CD4-positive, CD25-positive, alpha-beta regulatory T cell (primary cell): ENCODE results near the gene PTPRT. TPM values are rescaled to one million over a fixed set of nuclear protein-coding genes. Genes with fewer than 3 reads are reported as not detected.

Experiments
- ATAC-seq, 2 donors: fragments of 150-1000 bp; cut with Tn5 transposase; one replicate each; pipeline ENCODE4 v1.10.0; 2021; ENCODE audit warnings: low read depth in 2 of 2, moderate number of reproducible peaks in 2 of 2, moderate library complexity in 1 of 2
- DNase-seq, 3 donors: peaks; one replicate each; pipeline versions ENCODE4 v3.0.0 to v3.0.0-alpha.2; 2012 to 2022; ENCODE audit warnings: mixed read lengths in 1 of 3
- H3K27ac ChIP-seq: one replicate; pipeline ENCODE4 v1.7.0; 2013; ENCODE audit warnings: mild to moderate bottlenecking, low read length; ENCODE audit not compliant: insufficient read depth, poor library complexity, severe bottlenecking
- H3K27me3 ChIP-seq: one replicate; pipeline ENCODE4 v1.7.0; 2013; ENCODE audit warnings: low read length; ENCODE audit not compliant: control insufficient read depth, insufficient read depth
- H3K36me3 ChIP-seq: one replicate; pipeline ENCODE4 v1.7.0; 2013; ENCODE audit warnings: mild to moderate bottlenecking, low read length, moderate library complexity; ENCODE audit not compliant: control insufficient read depth, insufficient read depth
- H3K4me1 ChIP-seq: 2 replicates; pipeline ENCODE4 v1.7.0; 2013; ENCODE audit warnings: mild to moderate bottlenecking, low read length; ENCODE audit not compliant: insufficient read depth, control insufficient read depth, poor library complexity, severe bottlenecking
- H3K4me3 ChIP-seq: one replicate; pipeline ENCODE4 v1.7.0; 2013; ENCODE audit warnings: low read depth, mild to moderate bottlenecking, low read length, moderate library complexity
- H3K9me3 ChIP-seq, 2 experiments: 1 replicate in 1 of 2; 2 replicates in 1 of 2; pipeline ENCODE4 v1.7.0; 2013; ENCODE audit warnings: low read length in 2 of 2, mild to moderate bottlenecking in 1 of 2, moderate library complexity in 1 of 2; ENCODE audit not compliant: control insufficient read depth in 2 of 2
- H3K27ac Mint-ChIP-seq, 3 donors: one replicate each; pipeline ENCODE4 v1.8.0; 2020 to 2022; ENCODE audit warnings: mild to moderate bottlenecking in 3 of 3, mixed read lengths in 3 of 3, moderate library complexity in 2 of 3
- H3K27me3 Mint-ChIP-seq: one replicate; pipeline ENCODE4 v1.8.0; 2022; ENCODE audit warnings: mild to moderate bottlenecking, mixed read lengths
- H3K36me3 Mint-ChIP-seq: one replicate; pipeline ENCODE4 v1.8.0; 2020; ENCODE audit warnings: mixed read lengths
- H3K4me1 Mint-ChIP-seq, 4 donors: one replicate each; pipeline ENCODE4 v1.8.0; 2020 to 2022; ENCODE audit warnings: mixed read lengths in 4 of 4, mild to moderate bottlenecking in 1 of 4
- H3K4me3 Mint-ChIP-seq, 4 donors: one replicate each; pipeline ENCODE4 v1.8.0; 2020 to 2022; ENCODE audit warnings: mild to moderate bottlenecking in 4 of 4, mixed read lengths in 4 of 4, moderate library complexity in 3 of 4
- H3K9me3 Mint-ChIP-seq, 7 donors: one replicate each; pipeline ENCODE4 v1.8.0; 2020 to 2022; ENCODE audit warnings: mixed read lengths in 7 of 7, mild to moderate bottlenecking in 3 of 7, moderate library complexity in 2 of 7
- polyA plus RNA-seq, 4 donors: library from polyadenylated mRNA; unstranded; fragments of 300-500 nt; fragmentation: Illumina TruSeq; gene quantifications; one replicate each; pipeline ENCODE4 v1.2.3, GENCODE V29; 2021
- total RNA-seq: library from RNA; stranded (reverse); gene quantifications from one replicate; pipeline ENCODE4 v1.2.3, GENCODE V29; 2022

PTPRT gene
- total and polyA plus RNA-seq, 5 donors from 2014 or later = not detected

DNA sequence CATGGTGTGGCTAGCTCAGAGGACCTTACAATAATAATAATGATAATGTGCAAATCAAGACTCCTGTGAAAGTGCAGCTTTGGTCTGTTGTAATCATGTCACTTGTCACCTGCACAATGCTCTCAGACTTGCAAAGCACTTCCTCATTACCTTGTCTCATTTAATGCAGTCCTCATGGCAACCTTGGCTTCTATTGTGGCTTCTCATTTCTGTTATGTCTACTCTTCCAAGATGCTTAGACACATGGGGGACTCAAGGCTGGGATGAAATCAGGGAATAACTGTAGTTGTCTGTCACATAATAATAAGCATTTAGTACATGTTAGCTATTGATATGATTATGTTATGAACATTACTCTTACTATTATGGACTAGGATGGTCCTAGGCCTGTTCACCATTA lies 484.2 kb downstream of the PTPRT start:
- no peak for ATAC-seq
- H3K27ac Mint-ChIP-seq = no peak overlapping the region
- H3K9me3 Mint-ChIP-seq = peaks cover 0 to 19% (median 7%) of the 10 kb centered on the region in 7 donors

DNA sequence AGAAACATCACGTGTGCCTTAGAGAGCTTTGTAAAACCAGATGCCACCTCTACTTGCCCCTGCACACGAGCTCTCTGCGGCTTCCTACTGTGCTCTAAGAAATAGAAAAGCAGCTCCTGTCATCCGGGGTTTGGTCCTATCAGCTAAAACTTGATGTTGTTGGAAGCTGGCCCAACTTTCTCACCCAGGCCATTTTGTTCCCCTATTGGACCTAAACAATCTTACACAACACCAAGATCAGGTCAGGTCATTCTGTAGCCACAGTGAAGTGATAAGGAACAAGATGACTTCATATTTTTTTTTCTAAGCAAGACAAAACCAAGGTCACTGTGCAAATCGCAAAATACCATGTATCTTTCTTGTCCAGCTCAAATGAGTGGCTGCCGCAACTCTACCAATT lies 486.0 kb downstream of the PTPRT start:
- H3K4me1 ChIP-seq = no peaks in the 10 kb centered on the region
- H3K27ac ChIP-seq = no peak overlapping the region
- no peak overlapping the region for H3K27ac Mint-ChIP-seq
- no peak overlapping the region for H3K4me3 ChIP-seq
- H3K4me1 Mint-ChIP-seq = no peaks in the 10 kb centered on the region
- no peak overlapping the region for H3K4me3 Mint-ChIP-seq
- DNase-seq (no peak), ATAC-seq (no peak)
- no peaks in the 10 kb centered on the region for H3K27me3 ChIP-seq
- H3K36me3 ChIP-seq = no peaks in the 10 kb centered on the region
- no peaks in the 10 kb centered on the region for H3K36me3 Mint-ChIP-seq
- H3K9me3 Mint-ChIP-seq = peaks cover 0 to 17% (median under 1%) of the 10 kb centered on the region in 7 donors
- H3K9me3 ChIP-seq = no peaks in the 10 kb centered on the region
- no peaks in the 10 kb centered on the region for H3K27me3 Mint-ChIP-seq

More for the DNA sequence above, 484.2 kb downstream of the PTPRT start:
- peaks cover 0 to 6% of the 10 kb centered on the region in 2 experiments for H3K9me3 ChIP-seq
- H3K36me3 ChIP-seq = no peaks in the 10 kb centered on the region
- no peak for DNase-seq
- Mint-ChIP-seq H3K27me3 (no peaks in the 10 kb centered on the region), H3K4me3 (no peak overlapping the region), H3K36me3 (no peaks in the 10 kb centered on the region), H3K4me1 (no peaks in the 10 kb centered on the region)
- H3K27me3 ChIP-seq = no peaks in the 10 kb centered on the region
- H3K4me3 ChIP-seq = no peak overlapping the region
- no peak overlapping the region for H3K27ac ChIP-seq
- no peaks in the 10 kb centered on the region for H3K4me1 ChIP-seq

DNA sequence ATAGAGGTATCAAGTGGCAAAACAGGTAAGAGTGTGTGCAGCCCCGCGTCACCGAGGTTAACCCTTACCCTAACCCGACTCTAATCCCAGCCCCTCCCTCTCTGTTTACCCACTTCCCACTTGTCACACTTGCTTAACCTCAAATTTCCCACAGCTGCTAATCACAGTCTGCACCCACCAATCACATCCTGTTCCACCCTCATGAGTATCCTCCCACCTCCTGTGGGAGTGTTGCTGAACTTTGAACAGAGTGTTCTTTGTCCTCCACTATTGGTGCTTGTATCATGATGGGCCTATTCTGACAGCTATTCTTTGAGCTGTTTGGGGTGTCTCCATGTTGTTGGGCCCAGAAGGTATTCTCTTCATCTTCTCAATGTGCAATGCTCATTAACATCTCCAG lies 487.8 kb downstream of the PTPRT start:
- Histone ChIP-seq H3K4me3 (no peak overlapping the region), H3K9me3 (no peaks in the 10 kb centered on the region), H3K36me3 (no peaks in the 10 kb centered on the region), H3K4me1 (no peaks in the 10 kb centered on the region), H3K27ac (no peak overlapping the region), H3K27me3 (no peaks in the 10 kb centered on the region)
- DNase-seq = no peak
- no peak overlapping the region for H3K4me3 Mint-ChIP-seq
- no peak for ATAC-seq
- peaks cover 0 to 21% (median 1%) of the 10 kb centered on the region in 7 donors for H3K9me3 Mint-ChIP-seq
- no peaks in the 10 kb centered on the region for H3K4me1 Mint-ChIP-seq
- no peaks in the 10 kb centered on the region for H3K36me3 Mint-ChIP-seq
- no peaks in the 10 kb centered on the region for H3K27me3 Mint-ChIP-seq
- no peak overlapping the region for H3K27ac Mint-ChIP-seq

DNA sequence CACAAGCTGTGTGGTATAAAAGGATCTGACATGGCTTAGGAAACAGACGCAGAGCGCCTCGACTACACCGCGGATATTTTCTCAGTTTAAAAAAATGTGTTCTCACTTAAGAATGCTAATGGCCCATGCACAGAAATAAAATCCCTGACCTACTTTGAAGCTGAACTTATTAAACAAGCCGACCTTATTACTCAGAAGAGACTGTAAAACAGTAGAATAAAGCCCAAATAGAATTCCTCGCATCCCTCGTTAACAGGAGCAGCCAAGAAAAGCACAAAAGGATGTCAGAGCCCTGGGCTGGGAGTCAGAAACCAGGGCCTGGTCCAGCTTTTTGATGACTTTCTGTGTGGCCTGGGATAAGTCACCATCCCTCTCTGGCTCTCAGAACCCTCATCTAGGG lies 489.3 kb downstream of the PTPRT start:
- Mint-ChIP-seq H3K4me3 (no peak overlapping the region), H3K27ac (no peak overlapping the region), H3K27me3 (no peaks in the 10 kb centered on the region), H3K9me3 (peaks cover 0 to 14% (median 1%) of the 10 kb centered on the region in 7 donors), H3K4me1 (no peaks in the 10 kb centered on the region), H3K36me3 (no peaks in the 10 kb centered on the region)
- Histone ChIP-seq H3K27me3 (no peaks in the 10 kb centered on the region), H3K27ac (no peak overlapping the region), H3K9me3 (no peaks in the 10 kb centered on the region), H3K36me3 (no peaks in the 10 kb centered on the region), H3K4me3 (no peak overlapping the region), H3K4me1 (no peaks in the 10 kb centered on the region)
- DNase-seq (no peak), ATAC-seq (no peak)

DNA sequence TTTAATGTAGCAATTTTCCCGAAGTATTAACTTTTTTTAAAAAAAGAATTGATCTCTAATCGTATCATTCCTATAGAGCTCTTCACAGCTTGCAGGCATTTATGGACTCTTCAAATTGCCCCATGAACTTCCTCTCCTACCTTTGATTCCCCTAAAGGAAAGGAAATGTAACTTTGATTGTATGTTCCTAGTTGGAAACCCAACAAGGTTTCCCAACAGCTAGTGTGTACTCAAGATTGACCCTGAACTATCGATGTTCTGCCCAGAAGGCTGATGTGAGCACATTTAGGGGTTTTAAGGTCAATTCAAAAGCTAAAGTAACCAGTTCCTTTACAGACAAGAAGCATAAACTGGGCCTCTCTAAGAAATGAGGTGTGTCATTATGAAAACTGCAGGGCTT lies 491.7 kb downstream of the PTPRT start:
- no peak overlapping the region for H3K27ac ChIP-seq
- no peaks in the 10 kb centered on the region for H3K4me1 ChIP-seq
- no peaks in the 10 kb centered on the region for H3K27me3 Mint-ChIP-seq
- no peaks in the 10 kb centered on the region for H3K27me3 ChIP-seq
- H3K36me3 Mint-ChIP-seq = no peaks in the 10 kb centered on the region
- H3K36me3 ChIP-seq = no peaks in the 10 kb centered on the region
- H3K4me1 Mint-ChIP-seq = no peaks in the 10 kb centered on the region
- H3K9me3 ChIP-seq = no peaks in the 10 kb centered on the region
- peaks cover 0 to 9% (median 1%) of the 10 kb centered on the region in 7 donors for H3K9me3 Mint-ChIP-seq
- H3K4me3 Mint-ChIP-seq = no peak overlapping the region
- H3K27ac Mint-ChIP-seq = no peak overlapping the region
- ATAC-seq (no peak), DNase-seq (no peak)
- no peak overlapping the region for H3K4me3 ChIP-seq

DNA sequence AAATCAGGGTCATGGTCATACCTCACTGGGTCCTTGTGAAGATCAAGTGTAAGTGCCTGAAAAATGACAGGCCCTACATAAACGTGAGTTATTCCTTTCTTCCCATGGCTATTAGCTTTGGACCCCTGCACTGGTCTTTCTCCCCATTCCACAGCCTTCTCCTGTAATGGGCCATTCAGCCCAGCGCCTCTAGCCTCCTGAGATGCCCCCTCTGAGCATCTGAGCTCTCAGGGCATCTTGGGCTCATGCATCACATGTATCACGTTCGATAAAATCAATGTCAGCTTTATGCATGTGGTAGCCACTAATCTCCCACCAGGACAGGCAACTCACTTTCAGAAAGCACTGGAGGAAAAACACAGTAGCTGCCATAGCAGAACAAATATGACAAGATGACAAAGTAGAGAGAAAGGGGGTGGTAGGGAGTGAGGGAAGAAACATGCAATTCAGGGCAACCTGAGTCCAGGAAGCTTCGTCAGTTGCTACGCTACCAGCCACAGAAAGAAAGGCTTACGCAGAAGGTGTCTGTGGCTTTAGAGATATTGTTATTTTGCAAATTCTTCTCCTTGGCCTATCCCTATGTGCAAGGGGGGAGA lies 498.8 kb downstream of the PTPRT start:
- Mint-ChIP-seq H3K27me3 (no peaks in the 10 kb centered on the region), H3K36me3 (no peaks in the 10 kb centered on the region), H3K4me1 (no peaks in the 10 kb centered on the region), H3K4me3 (no peak overlapping the region), H3K27ac (no peak overlapping the region), H3K9me3 (peaks cover 0 to 12% (median 2%) of the 10 kb centered on the region in 7 donors)
- no peak for ATAC-seq
- Histone ChIP-seq H3K36me3 (no peaks in the 10 kb centered on the region), H3K4me1 (no peaks in the 10 kb centered on the region), H3K9me3 (no peaks in the 10 kb centered on the region), H3K27ac (no peak overlapping the region), H3K27me3 (no peaks in the 10 kb centered on the region), H3K4me3 (no peak overlapping the region)
- no peak for DNase-seq

DNA sequence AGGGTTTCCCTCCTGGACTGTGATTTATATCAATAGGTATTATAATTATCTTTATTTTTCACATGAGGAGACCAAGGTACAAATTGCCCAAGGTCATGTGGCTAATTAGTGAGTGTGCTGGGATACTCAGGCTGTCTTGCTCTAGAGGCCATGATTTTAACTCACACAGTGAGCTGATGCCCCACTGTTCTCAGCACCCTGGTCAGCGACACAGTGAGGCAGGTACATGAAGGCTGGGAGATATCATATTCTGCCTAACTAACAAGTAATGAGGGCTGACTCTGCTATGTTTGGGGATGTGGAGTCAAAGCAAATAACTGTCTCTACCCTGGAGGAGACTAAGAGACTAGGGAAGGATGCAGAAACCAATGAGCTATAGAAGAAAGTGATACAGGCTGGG lies 501.1 kb downstream of the PTPRT start:
- Histone ChIP-seq H3K4me1 (no peaks in the 10 kb centered on the region), H3K27me3 (no peaks in the 10 kb centered on the region), H3K36me3 (no peaks in the 10 kb centered on the region), H3K4me3 (no peak overlapping the region), H3K9me3 (no peaks in the 10 kb centered on the region), H3K27ac (no peak overlapping the region)
- Mint-ChIP-seq H3K9me3 (peaks cover 0 to 12% (median 2%) of the 10 kb centered on the region in 7 donors), H3K4me3 (no peak overlapping the region), H3K27me3 (no peaks in the 10 kb centered on the region), H3K27ac (no peak overlapping the region), H3K4me1 (no peaks in the 10 kb centered on the region), H3K36me3 (no peaks in the 10 kb centered on the region)
- ATAC-seq (no peak), DNase-seq (no peak)

DNA sequence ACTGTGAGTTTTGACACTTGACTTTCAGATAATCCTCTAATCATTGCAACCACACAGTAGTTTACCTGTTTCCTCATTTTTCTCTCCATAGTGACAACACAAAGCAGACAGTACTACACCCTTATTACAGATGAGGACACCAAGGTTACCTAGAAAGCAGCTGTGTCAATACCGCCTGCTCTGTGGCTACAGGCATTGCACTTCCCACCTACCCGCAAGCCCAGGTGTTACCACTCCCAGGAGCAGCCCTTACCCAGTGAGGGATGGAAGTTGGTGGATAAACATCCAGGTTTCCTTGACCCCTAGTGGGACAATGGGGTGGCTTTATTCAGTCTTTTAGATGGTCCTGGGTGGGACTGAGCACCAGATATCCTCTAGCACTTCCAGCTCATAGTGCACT lies 503.6 kb downstream of the PTPRT start:
- no peaks in the 10 kb centered on the region for H3K9me3 ChIP-seq
- no peaks in the 10 kb centered on the region for H3K27me3 Mint-ChIP-seq
- no peaks in the 10 kb centered on the region for H3K36me3 Mint-ChIP-seq
- no peak overlapping the region for H3K27ac Mint-ChIP-seq
- no peak overlapping the region for H3K27ac ChIP-seq
- H3K36me3 ChIP-seq = no peaks in the 10 kb centered on the region
- H3K4me3 ChIP-seq = no peak overlapping the region
- no peaks in the 10 kb centered on the region for H3K4me1 Mint-ChIP-seq
- peaks cover 0 to 4% (median 0%) of the 10 kb centered on the region in 7 donors for H3K9me3 Mint-ChIP-seq
- ATAC-seq (no peak), DNase-seq (no peak)
- H3K4me3 Mint-ChIP-seq = no peak overlapping the region
- no peaks in the 10 kb centered on the region for H3K4me1 ChIP-seq
- H3K27me3 ChIP-seq = no peaks in the 10 kb centered on the region
